CD8-positive, alpha-beta memory T cell (primary cell): ENCODE data around the gene COQ10A. TPM values are rescaled to one million over a fixed set of nuclear protein-coding genes. Genes with fewer than 3 reads are reported as not detected.

ENCODE experiments used
- CTCF ChIA-PET: fragments of 350-600 bp; sonication (Branson Sonifier 250); formaldehyde crosslinking; loops from one replicate; lab custom pipeline; 2021; ENCODE audit warnings: antibody characterized with exemption; lab: Charles Lee
- POLR2A ChIA-PET: fragments of 350-600 bp; sonication (Branson Sonifier 250); formaldehyde crosslinking; loops from one replicate; lab custom pipeline; 2021; ENCODE audit warnings: antibody characterized with exemption; lab: Charles Lee
- DNase-seq, 5 donors: peaks; one replicate each; pipeline versions ENCODE4 v3.0.0 to v3.0.0-alpha.2; 2020 to 2022; ENCODE audit warnings: mixed read lengths in 1 of 5
- H3K27ac ChIP-seq: one replicate; pipeline ENCODE4 v1.7.0; 2013; ENCODE audit warnings: low read depth, mild to moderate bottlenecking, low read length, moderate library complexity
- H3K27me3 ChIP-seq: 2 replicates; pipeline ENCODE4 v1.7.0; 2013; ENCODE audit warnings: low read length, mild to moderate bottlenecking; ENCODE audit not compliant: insufficient read depth, poor library complexity, severe bottlenecking
- H3K36me3 ChIP-seq: 2 replicates; pipeline ENCODE4 v1.7.0; 2013; ENCODE audit warnings: mild to moderate bottlenecking, low read length, moderate library complexity; ENCODE audit not compliant: insufficient read depth
- H3K4me1 ChIP-seq: 2 replicates; pipeline ENCODE4 v1.7.0; 2013; ENCODE audit warnings: mild to moderate bottlenecking, low read length, moderate library complexity; ENCODE audit not compliant: insufficient read depth
- H3K4me3 ChIP-seq: 2 replicates; pipeline ENCODE4 v1.7.0; 2013; ENCODE audit warnings: mild to moderate bottlenecking, low read length
- H3K9me3 ChIP-seq: 2 replicates; pipeline ENCODE4 v1.7.0; 2013; ENCODE audit warnings: mild to moderate bottlenecking, low read length
- H3K27ac Mint-ChIP-seq, 8 donors: one replicate each; pipeline ENCODE4 v1.8.0; 2020 to 2021; ENCODE audit warnings: mixed read lengths in 8 of 8, mild to moderate bottlenecking in 6 of 8, inconsistent platforms in 3 of 8, moderate library complexity in 3 of 8
- H3K27me3 Mint-ChIP-seq, 2 donors: one replicate each; pipeline ENCODE4 v1.8.0; 2020 to 2021; ENCODE audit warnings: mixed read lengths in 2 of 2, mild to moderate bottlenecking in 1 of 2, moderate library complexity in 1 of 2
- H3K36me3 Mint-ChIP-seq, 3 donors: one replicate each; pipeline ENCODE4 v1.8.0; 2020 to 2021; ENCODE audit warnings: mixed read lengths in 3 of 3, inconsistent platforms in 1 of 3, mild to moderate bottlenecking in 1 of 3
- H3K4me1 Mint-ChIP-seq, 3 donors: one replicate each; pipeline ENCODE4 v1.8.0; 2020 to 2021; ENCODE audit warnings: mixed read lengths in 3 of 3, inconsistent platforms in 1 of 3, mild to moderate bottlenecking in 1 of 3
- H3K4me3 Mint-ChIP-seq, 7 donors: one replicate each; pipeline ENCODE4 v1.8.0; 2020 to 2021; ENCODE audit warnings: mixed read lengths in 7 of 7, mild to moderate bottlenecking in 6 of 7, moderate library complexity in 4 of 7, inconsistent platforms in 2 of 7
- H3K9me3 Mint-ChIP-seq, 5 donors: one replicate each; pipeline ENCODE4 v1.8.0; 2020 to 2022; ENCODE audit warnings: mixed read lengths in 5 of 5, mild to moderate bottlenecking in 3 of 5, moderate library complexity in 2 of 5, inconsistent platforms in 1 of 5
- polyA plus RNA-seq: library from polyadenylated mRNA; unstranded; fragments of 300-500 nt; fragmentation: Illumina TruSeq; gene quantifications from one replicate; pipeline ENCODE4 v1.2.3, GENCODE V29; 2021
- total RNA-seq, 2 experiments: library from RNA; stranded (reverse); gene quantifications; one replicate each; pipeline ENCODE4 v1.2.3, GENCODE V29; 2021

Gene COQ10A
- total and polyA plus RNA-seq, 3 experiments from 2014 or later: 14.2 to 14.4 (median 14.3) TPM

- Mint-ChIP-seq H3K27me3 (no peaks in the 10 kb centered on the region), H3K4me1 (peaks cover 51 to 75% (median 65%) of the 10 kb centered on the region in 3 donors), H3K4me3 (no peak overlapping the region), H3K36me3 (peaks cover 0 to 40% (median 4%) of the 10 kb centered on the region in 3 donors), H3K9me3 (no peaks in the 10 kb centered on the region), H3K27ac (peak overlapping the region; percentile 48 to 93 (median 68))
- H3K9me3 ChIP-seq: no peaks in the 10 kb centered on the region
- H3K27me3 ChIP-seq: no peaks in the 10 kb centered on the region
- ChIA-PET CTCF (interaction anchor here (1.0 kb wide), 1 partner anchor 168 kb away, joined by 3 read pairs; no protein-coding TSS in a partner anchor), POLR2A (no interaction called here)
- H3K27ac ChIP-seq: no peak overlapping the region
- peaks cover 11% of the 10 kb centered on the region for H3K36me3 ChIP-seq
- DNase-seq: no peak
- no peak overlapping the region for H3K4me3 ChIP-seq
- peaks cover 43% of the 10 kb centered on the region for H3K4me1 ChIP-seq
Observed at GRCh38 chr12:56296295-56296694, 29.6 kb downstream of the COQ10A start.

- Histone ChIP-seq H3K27ac (no peak overlapping the region), H3K4me3 (no peak overlapping the region), H3K27me3 (no peaks in the 10 kb centered on the region), H3K4me1 (peaks cover 40% of the 10 kb centered on the region), H3K36me3 (peaks cover 7% of the 10 kb centered on the region), H3K9me3 (no peaks in the 10 kb centered on the region)
- H3K36me3 Mint-ChIP-seq: peaks cover 0 to 34% (median 4%) of the 10 kb centered on the region in 3 donors
- CTCF ChIA-PET: interaction anchor here (0.6 to 2.1 kb wide), 5 partner anchors 12 to 167 kb away, joined by 3 to 6 read pairs (median 3); partner anchors contain the start of genes COQ10A and STAT2
- peaks cover 53 to 77% (median 71%) of the 10 kb centered on the region in 3 donors for H3K4me1 Mint-ChIP-seq
- POLR2A ChIA-PET: interaction anchor here (0.6 to 1.1 kb wide), 2 partner anchors 11 to 52 kb away, joined by 3 to 6 read pairs; no protein-coding TSS in a partner anchor
- DNase-seq: no peak
- H3K4me3 Mint-ChIP-seq: peak overlapping the region in 3 of 7 donors; percentile 35 to 77 (median 51)
- H3K27me3 Mint-ChIP-seq: no peaks in the 10 kb centered on the region
- peak overlapping the region; percentile 17 to 93 (median 64) for H3K27ac Mint-ChIP-seq
- no peaks in the 10 kb centered on the region for H3K9me3 Mint-ChIP-seq
Observed at GRCh38 chr12:56297400-56297799, 30.7 kb downstream of the COQ10A start.

- Histone ChIP-seq H3K27me3 (no peaks in the 10 kb centered on the region), H3K27ac (peak overlapping the region; percentile 90), H3K36me3 (peaks cover 7% of the 10 kb centered on the region), H3K4me1 (peaks cover 44% of the 10 kb centered on the region), H3K4me3 (peak overlapping the region; percentile 85), H3K9me3 (no peaks in the 10 kb centered on the region)
- Mint-ChIP-seq H3K27me3 (no peaks in the 10 kb centered on the region), H3K27ac (peak overlapping the region; percentile 93 to 99 (median 98)), H3K9me3 (no peaks in the 10 kb centered on the region), H3K4me3 (peak overlapping the region; percentile 94 to 98 (median 95)), H3K36me3 (peaks cover 0 to 29% (median 4%) of the 10 kb centered on the region in 3 donors), H3K4me1 (peaks cover 49 to 71% (median 67%) of the 10 kb centered on the region in 3 donors)
- POLR2A ChIA-PET: interaction anchor here (1.0 to 2.1 kb wide), 5 partner anchors 12 to 181 kb away, joined by 3 to 6 read pairs (median 5); partner anchors contain the start of genes CNPY2, IL23A, STAT2 and ZC3H10
- DNase-seq: no peak
- CTCF ChIA-PET: interaction anchor here (0.8 to 2.1 kb wide), 8 partner anchors 11 to 181 kb away, joined by 3 to 6 read pairs (median 4); partner anchors contain the start of genes ANKRD52, STAT2 and ZC3H10
Observed at GRCh38 chr12:56298828-56299227, 32.1 kb downstream of the COQ10A start.

GRCh38 chr12:56299308-56299852, 32.6 kb downstream of the COQ10A start:
- Mint-ChIP-seq H3K27ac (peak overlapping the region; percentile 93 to 99 (median 98)), H3K36me3 (peaks cover 0 to 27% (median 4%) of the 10 kb centered on the region in 3 donors), H3K4me1 (peaks cover 47 to 67% (median 63%) of the 10 kb centered on the region in 3 donors), H3K9me3 (no peaks in the 10 kb centered on the region), H3K4me3 (peak overlapping the region; percentile 94 to 98 (median 95)), H3K27me3 (no peaks in the 10 kb centered on the region)
- CTCF ChIA-PET: interaction anchor here (0.6 to 2.1 kb wide), 6 partner anchors 12 to 181 kb away, joined by 3 to 8 read pairs (median 4); partner anchors contain the start of genes SMARCC2, STAT2 and ZC3H10
- POLR2A ChIA-PET: interaction anchor here (0.7 to 2.1 kb wide), 8 partner anchors 11 to 195 kb away, joined by 3 to 6 read pairs (median 4); partner anchors contain the start of genes CNPY2, IL23A, PA2G4 and STAT2
- Histone ChIP-seq H3K27ac (peak overlapping the region; percentile 90), H3K27me3 (no peaks in the 10 kb centered on the region), H3K4me3 (peak overlapping the region; percentile 85), H3K36me3 (peaks cover 7% of the 10 kb centered on the region), H3K4me1 (peaks cover 44% of the 10 kb centered on the region), H3K9me3 (no peaks in the 10 kb centered on the region)
- peak in 4 of 5 donors; percentile 1 to 52 (median 36) for DNase-seq

- Mint-ChIP-seq H3K4me1 (peaks cover 47 to 65% (median 64%) of the 10 kb centered on the region in 3 donors), H3K4me3 (peak within 1 kb of the TSS; percentile 94 to 98 (median 95)), H3K27me3 (no peaks in the 10 kb centered on the region), H3K36me3 (peaks cover 0 to 27% (median 4%) of the 10 kb centered on the region in 3 donors), H3K27ac (peak within 1 kb of the TSS; percentile 93 to 99 (median 98)), H3K9me3 (no peaks in the 10 kb centered on the region)
- H3K27ac ChIP-seq: peak within 1 kb of the TSS; percentile 90
- DNase-seq: peak; percentile 99
- H3K9me3 ChIP-seq: no peaks in the 10 kb centered on the region
- peaks cover 7% of the 10 kb centered on the region for H3K36me3 ChIP-seq
- no peaks in the 10 kb centered on the region for H3K27me3 ChIP-seq
- ChIA-PET POLR2A (interaction anchor here (0.7 to 2.1 kb wide), 8 partner anchors 10 to 195 kb away, joined by 3 to 6 read pairs (median 4); partner anchors contain the start of genes CNPY2, IL23A, PA2G4 and STAT2), CTCF (interaction anchor here (0.6 to 1.8 kb wide), 8 partner anchors 13 to 182 kb away, joined by 3 to 8 read pairs (median 4); partner anchors contain the start of genes PAN2, RNF41, SMARCC2 and ZC3H10)
- peaks cover 44% of the 10 kb centered on the region for H3K4me1 ChIP-seq
- peak within 1 kb of the TSS; percentile 85 for H3K4me3 ChIP-seq
Observed at GRCh38 chr12:56299853-56300643, 33.3 kb downstream of the COQ10A start, which contains the start of gene CS. Gene CS, minus strand, starts transcription at chr12:56300330. Its CDS starts 129 bp downstream, at chr12:56300201.

- Histone ChIP-seq H3K27ac (peak overlapping the region; percentile 90), H3K27me3 (no peaks in the 10 kb centered on the region), H3K4me1 (peaks cover 44% of the 10 kb centered on the region), H3K36me3 (peaks cover 7% of the 10 kb centered on the region), H3K4me3 (peak overlapping the region; percentile 85), H3K9me3 (no peaks in the 10 kb centered on the region)
- CTCF ChIA-PET: interaction anchor here (1.0 to 1.8 kb wide), 5 partner anchors 14 to 111 kb away, joined by 3 to 8 read pairs (median 3); partner anchors contain the start of genes PAN2, RNF41 and SMARCC2
- H3K4me3 Mint-ChIP-seq: peak overlapping the region; percentile 94 to 98 (median 95)
- peak overlapping the region; percentile 93 to 99 (median 98) for H3K27ac Mint-ChIP-seq
- H3K4me1 Mint-ChIP-seq: peaks cover 47 to 67% (median 64%) of the 10 kb centered on the region in 3 donors
- H3K27me3 Mint-ChIP-seq: no peaks in the 10 kb centered on the region
- POLR2A ChIA-PET: interaction anchor here (0.6 to 0.7 kb wide), 3 partner anchors 36 to 110 kb away, joined by 3 read pairs; no protein-coding TSS in a partner anchor
- H3K9me3 Mint-ChIP-seq: no peaks in the 10 kb centered on the region
- DNase-seq: peak in 1 of 5 donors; percentile 52
- peaks cover 0 to 32% (median 4%) of the 10 kb centered on the region in 3 donors for H3K36me3 Mint-ChIP-seq
Observed at GRCh38 chr12:56300644-56301464, 34.1 kb downstream of the COQ10A start.
